Stimulated activated CD4-positive, alpha-beta T cell treated with anti-CD3 and anti-CD28 coated beads, Interleukin-12 subunit alpha, Interleukin-12 subunit beta, amount 100 ng/mL, for 4 hours (primary cell): ENCODE results near the gene SLC24A4.

Experiments
- DNase-seq: peaks from one replicate; pipeline ENCODE4 v3.0.0-alpha.2; 2020

SLC24A4 gene

DNA sequence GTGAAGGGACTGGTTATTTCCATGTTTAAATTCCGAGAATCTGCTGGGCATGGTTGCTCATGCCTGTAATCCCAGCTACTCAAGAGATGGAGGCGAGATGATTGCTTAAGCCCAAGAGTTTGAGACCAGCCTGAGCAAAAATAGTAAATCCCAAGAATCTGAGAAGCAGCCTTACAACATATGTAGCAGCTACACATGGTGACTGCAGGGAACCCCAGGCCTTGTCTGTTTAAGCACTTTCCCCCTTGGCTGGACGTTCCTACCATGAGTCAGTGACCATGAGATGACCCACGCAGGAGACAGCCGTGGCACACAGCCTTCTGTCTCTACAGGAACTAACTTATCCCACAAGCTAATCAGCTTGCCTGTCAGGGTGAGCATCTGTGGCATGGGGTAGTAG, 5.5 kb upstream of the SLC24A4 start:
- no peak for DNase-seq

DNA sequence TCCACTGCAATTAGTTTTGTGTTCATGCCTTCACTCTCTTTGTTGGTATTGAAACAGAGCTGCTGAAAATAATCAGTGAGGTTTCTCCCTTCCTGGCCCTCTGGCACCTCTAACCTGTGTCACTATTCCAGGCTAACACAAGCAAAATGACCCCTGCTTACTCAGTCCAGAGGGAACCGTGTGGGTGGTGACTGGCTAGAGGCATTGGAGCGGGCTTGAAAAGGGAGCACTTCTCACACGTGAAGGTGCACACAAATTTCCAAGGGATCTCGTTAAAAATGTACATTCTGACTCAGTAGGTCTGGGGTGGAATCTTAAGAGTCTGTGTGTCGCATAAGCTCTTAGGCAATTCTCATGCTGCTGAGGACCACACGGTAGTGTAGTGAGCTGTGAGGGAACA, 1.3 kb upstream of the SLC24A4 start:
- DNase-seq, result no peak

DNA sequence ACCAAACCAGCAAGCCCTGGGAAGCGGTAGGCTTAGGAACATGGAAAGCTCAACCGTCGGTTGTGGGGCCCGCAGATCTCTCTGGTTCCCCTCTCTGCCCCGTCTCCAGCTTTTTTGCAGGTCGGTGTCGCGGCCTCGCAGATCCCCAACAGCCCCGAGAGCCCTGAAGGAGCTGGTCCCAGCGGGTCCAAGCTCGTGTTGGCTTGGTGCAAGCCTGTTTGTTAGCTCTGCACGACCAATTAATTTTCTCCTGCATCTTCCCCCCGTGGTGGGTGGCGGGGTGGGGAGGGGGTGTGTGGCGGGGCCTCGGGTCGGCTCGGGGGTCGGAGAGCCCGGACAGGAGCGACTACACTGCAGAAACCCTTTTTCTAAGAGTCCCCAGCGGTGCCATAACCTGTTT, 449 bp upstream of the SLC24A4 start:
- DNase-seq, result no peak

DNA sequence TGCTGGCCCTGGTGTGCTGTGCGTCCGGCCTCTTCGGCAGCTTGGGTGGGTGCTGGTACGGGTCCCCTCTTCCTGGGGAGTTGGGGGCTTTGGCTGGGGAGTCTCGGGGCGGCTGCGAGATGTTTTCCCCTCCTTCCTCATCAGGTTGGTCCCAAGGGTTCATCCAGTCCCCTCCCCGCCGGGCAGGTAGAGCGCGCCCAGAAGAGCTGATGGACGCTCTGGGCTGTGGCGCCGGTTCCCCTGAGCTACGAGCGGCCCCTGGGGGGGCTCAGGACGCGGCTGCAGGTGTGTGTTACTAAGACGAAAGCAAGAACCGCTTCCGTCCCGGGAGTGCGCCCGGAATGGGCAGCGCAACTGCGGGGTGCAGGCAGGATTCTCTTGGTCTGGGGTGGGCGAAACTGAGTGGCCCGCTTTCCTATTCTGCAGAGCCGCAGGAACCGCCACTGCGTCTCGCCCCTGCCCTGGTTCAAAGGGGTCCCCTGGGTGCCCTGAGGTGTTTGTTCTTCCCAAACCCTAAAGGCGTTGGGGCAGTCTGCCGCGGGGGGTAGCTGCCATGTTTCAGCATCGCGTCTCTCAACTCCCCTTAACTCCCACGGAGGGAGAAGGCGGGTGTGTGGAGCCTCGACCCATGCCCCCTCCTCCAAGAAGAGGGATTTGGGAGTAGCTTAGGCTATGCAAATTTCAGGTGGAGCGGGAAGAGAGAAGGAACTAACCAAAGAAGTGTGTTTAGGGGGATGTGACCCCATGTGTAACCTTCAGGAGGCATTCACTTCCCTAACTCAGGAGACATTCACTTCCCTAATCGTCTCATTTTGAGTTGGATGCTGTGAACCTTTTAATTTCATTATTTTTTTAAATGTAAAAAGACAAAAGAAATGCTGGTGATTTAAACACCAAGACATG, 1.2 kb downstream of the SLC24A4 start:
- no peak for DNase-seq

DNA sequence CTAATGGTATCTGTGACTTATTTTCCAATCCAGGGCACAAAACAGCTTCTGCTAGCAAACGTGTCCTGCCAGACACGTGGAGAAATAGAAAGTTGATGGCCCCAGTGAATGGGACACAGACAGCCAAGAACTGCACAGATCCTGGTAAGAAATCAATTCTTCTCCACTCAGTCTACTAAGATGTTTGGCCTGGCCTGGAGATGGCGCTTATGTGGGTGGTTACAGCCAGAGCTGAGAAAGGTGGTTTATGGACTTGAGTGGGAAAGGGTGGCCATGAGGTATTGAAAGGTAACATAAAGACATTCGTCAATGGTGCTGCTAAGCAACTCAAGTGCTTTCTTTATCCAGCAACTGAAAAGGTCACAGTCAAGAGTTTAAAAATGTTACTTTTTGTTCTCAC, 2.9 kb downstream of the SLC24A4 start:
- no peak for DNase-seq

DNA sequence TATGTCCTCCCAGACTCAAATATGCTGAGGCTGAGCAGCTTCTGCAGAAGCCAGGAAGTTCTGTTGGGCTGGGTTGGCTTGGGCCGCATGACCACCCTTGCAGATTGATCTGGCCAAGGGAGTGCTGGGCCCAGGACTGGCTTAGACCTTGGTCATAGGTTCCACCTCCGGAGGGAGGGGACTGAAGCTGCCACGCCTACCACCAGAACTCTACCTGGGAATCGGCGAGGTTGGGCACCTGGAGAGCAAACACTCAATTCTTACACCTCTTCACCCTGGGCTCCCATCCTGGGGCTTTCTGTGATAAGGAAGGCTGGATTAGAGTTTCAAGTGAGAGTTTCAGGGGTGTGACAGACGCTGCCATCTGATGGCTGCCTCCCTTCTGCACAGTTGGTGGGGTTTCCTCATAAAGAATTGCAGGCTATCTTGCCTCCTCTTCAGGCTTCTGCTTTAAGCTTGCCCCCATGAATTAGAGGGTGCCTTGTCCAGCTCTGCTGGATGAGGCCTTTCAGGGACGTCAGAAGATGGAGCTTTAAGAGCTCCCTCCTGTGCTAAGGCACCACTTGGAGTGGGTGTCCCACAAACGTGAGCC, 5.8 kb downstream of the SLC24A4 start:
- no peak for DNase-seq

DNA sequence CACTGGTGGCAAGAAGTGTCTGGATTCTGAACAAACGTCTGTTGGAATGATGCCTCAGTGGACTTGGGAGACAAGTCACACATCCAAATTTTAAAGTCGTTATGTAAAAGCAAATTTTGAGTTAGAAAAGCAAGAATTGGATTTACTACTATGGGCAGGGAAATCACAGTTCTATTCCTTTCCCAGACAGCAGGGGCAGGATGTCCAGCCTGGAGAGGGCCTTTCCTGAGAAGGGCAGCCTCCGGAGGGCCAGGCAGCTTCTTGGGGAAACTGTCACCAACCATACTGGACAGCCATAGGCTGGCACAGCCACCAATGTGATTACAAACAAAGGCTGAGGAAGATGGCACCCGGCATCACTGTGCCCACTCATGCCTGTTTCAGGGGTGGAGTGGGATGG, 11.1 kb downstream of the SLC24A4 start:
- DNase-seq, result no peak

DNA sequence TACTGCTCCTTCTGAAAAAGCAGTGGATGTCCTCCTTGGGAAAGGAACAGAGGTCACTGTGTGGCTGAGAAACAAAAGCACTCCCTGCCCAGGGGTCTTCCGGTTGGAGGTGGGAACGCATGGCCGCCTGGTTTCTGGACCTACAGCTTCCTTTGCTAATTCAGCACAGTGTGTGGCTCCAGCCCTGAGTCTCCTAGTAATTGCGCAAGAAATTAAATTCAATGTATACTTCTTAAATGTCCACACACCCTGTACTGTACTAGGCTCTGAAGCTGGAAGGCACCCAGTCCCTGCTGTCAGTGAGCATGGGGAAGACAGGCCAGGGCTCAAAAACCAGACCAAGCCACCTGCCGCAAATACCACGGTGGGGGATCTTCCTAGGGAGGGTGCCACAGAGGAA, 13.4 kb downstream of the SLC24A4 start:
- no peak for DNase-seq

DNA sequence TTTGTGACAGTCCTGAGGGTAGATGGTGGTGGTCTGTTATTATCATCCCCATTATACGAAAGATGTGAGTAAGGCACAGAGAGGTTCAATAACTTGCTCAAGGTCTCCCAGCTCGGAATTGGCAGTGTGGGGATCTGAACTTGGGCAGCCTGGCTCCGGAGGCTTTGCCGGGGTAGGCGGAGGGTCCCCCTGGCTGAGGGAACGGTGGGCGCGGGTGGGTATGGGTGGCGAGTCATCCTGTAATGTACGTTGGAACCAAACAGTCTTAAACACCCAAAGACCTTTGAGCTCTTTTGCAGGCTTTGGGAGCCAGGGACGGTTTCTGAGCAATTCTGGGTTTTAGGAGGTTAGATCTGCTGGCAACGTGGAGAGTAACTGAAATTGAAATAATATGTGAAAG, 16.5 kb downstream of the SLC24A4 start:
- no peak for DNase-seq

DNA sequence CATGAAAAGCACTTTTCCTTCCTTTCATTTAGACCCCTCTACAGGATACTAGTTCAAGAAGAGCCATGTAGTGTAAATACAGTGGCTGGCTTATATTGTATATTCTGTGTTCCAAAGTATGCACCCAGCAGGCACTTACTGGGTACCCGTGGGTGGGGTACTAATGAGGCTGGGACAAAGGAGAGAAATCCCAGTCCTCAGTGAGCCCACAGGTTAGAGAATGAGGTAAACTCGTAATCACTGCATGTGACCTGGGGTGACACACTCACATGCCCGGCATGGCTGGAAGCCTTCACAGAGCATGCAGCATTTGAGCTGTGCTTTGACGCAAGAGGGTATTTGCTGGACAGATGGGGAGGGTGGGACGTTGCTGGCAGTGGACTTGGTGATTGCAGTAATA, 17.1 kb downstream of the SLC24A4 start:
- DNase-seq, result no peak

DNA sequence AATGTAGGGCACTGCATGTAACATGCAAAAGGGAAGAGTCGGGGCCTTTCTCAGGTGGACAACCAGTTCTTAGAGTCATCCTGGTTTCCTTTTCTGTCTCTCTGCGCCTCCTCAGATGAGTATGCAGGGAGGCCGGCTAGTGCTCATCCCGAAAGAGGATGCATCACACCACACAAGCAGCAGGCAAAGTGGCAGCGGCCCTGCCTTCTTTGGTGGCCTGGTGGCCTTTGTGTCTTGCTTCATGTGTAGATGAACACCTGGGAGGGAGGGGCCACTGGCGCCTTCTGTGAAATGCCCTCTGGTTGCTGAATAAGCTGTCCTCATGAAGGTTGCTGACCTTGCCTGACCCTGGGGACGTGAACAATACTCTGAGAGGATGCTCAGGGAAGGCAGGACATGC, 18.0 kb downstream of the SLC24A4 start:
- DNase-seq, result no peak

DNA sequence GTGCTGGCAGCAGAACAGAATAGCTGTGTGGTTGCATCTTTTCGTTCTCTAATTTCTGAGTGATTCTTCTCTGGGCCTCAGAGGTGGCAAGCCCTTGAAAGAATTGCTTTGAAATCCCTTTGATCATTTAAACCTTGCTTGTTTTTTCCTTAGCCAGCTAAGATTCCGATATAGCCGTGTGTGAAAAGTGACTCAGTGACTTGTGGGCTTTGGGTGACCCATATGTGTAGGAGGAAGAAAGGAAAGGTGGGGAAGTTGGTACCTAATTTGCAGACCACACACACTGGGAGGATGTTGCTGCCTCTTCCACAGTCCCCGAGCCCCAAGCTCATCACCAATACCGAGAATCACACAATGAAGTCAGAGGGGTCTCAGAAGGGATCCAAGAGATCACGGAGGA, 18.8 kb downstream of the SLC24A4 start:
- peak; percentile 15 for DNase-seq

DNA sequence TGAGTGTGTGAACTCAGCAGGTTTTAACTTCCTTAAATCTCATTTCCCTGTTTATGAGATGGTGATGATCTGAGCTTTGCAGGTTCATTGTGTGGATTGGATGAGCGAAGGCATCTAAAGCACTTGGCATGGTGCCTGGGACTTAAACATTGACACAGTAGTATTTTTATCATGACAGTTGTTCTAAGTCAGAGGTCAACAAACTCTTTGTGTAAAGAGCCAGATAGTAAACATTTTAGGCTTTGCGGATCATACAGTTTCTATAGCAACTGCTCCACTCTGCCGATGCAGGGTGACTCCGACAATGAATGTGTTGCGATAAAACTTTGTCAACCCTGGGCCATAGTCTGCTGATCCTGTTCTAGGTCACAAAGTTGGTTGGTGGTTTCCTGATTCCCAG, 25.2 kb downstream of the SLC24A4 start:
- DNase-seq, result no peak

DNA sequence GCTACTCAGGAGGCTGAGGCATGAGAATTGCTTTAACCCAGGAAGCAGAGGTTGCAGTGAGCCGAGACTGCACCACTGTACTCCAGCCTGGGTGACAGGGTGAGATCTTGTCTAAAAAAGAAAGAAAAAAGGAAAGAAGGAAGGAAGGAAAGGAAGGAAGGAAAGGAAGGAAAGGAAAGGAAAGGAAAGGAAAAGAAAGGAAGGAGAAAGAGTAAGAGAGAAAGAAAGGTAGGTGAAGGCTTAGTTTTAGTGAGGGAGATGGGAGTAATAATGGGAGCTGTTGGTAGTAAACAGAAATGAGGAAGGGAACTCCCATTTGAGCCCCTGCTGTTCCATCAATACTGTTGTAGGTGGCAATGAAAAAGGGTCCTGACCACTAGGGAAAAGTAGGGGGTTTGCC, 28.8 kb downstream of the SLC24A4 start:
- DNase-seq, result no peak

DNA sequence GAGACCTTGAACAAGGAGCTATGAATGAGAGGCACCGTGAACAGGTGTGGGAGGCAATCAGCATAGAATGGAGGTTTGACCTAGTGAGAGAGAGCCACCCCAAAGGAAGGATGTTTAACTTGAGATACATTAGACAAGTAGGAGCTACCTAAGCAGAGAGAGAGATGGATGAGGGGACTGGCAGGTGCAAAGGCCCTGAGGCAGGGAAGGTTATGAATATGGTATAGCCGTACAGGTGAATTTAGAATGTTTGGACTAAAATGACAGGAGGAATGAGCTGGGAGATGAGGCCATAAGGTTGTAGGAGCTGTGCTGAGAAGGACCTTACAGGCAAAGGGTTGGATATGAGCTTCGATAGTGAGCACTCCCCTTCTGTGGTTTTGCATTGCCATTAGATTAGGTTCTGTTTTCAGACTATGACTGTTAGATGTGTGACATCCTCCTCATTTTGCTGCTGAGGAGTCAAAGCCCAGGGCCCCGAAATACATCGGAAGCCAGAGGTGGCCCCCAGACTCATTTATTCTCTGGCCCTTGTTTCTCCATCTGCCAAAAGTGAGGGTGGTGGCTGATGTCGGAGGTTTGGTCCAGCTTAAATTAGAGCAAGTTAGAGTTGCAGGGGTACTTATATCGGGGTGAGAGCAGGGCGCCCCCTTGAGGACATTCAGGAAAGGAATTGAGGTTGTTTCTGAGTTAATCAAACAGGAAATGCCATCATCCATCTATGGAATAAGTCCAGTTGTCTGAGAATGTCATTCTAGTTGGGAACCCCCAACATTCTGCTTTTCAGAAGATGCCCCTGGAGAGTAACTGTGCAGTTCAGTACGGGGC, 29.4 kb downstream of the SLC24A4 start:
- no peak for DNase-seq

DNA sequence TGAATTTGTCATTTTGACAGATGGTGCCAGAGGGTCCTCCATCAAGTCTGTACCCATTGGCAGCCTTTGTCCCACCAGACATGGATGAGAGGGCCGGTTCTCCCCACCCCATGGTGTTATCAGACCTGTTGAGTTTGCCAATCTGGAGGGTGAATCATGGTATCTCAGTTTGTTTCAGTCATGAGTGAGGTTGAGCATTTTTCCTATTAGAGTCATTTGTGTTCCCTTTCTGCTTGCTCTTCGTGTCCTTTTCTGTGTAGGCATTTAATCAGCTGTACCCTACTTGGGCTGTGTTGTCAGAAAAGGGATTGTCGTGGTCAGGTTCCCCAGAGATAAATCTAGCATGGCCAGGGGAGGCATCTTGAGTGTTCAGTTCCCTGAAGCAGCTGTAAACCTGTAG, 30.5 kb downstream of the SLC24A4 start:
- DNase-seq, result no peak

DNA sequence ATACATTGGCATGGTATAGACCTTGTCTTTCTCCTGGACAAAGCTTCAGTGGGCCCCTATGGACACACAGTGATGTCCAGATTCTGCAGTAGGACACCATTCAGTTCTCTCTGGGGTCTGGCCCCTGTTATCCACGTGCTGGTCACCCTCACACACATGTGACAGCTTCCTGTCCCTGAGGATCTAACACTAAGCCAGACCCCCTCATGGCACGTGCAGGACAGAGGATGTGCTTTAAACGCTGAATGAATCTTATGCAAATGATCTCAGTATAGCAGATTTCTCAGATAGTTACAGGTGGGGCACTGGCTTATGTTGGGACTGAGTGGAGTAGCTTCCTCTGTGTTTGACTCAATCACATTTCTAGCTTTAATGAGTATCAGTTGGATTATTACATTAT, 33.7 kb downstream of the SLC24A4 start:
- no peak for DNase-seq

DNA sequence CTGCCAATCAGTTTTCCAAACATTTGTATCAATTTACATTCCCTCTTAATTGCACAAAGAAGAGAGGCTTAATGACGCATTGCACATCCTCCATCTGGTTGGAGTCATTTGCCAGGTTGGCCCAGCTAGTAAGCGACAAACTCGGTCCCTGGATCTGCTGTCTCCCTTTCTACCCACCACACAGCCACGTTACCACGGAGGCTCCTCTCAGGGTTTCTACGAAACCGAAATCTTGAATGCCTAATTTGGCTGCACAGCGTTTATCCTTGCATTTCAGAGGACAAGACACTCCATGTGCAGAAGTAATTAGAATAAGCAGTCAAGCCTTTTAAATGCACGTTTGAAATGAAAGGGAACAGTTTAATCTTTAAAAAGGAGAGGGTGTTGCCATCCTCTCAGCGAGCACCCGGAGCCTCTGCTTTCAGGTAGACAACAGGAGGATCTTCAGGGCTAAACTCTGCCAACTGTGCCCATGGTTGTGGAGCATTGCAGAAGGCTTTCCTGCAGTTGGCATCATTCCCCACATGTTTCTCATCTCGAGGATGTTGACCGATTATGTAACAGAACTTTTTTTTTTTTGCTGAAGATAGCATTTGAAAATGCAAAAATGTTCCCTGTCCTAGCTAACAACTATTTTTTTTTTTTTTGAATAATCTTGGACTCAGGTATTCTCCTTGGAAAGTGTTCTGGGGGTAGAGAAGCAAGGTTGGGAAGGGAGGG, 37.8 kb downstream of the SLC24A4 start:
- no peak for DNase-seq

DNA sequence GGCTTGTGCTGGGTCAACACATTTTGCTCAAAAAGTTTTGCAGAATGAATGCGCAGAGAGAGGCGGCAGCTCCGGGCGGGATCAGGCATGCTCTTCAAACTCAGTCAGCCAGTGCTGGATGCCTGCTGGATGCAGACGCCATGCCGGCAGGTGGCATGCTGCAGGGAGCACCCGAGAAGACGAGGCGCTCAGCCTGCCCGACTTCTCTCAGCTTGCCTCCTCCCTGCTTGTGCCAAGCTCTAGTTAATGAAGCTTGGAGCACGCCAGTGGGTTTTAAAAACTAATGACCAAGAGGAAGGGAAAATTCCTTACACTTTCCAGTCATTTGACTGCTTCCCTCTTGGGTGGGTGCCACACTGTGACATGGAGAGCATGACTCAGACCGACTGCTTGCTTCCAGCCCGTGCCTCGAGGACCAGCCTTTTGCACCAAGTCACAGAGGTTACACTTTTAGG, 39.8 kb downstream of the SLC24A4 start:
- DNase-seq, result no peak

DNA sequence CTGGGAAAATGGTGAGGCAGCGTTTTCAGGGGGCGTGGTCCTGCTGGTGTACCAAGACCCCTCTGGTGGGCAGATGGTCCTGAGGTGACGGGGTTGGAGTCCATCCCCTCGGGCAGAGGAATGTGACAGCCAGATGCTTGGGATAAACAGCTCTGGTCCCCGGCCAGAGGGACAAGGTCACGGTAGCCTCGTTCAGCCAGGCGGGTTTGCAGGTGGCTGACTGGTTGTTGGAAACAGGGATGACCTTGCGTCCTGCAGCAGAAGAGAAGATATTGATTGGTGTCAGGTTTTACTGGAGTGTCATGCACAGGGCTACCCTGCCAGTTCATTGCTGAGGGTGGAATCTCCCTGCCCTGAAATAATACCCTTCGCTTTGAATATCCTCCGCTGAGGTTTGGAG, 43.3 kb downstream of the SLC24A4 start:
- no peak for DNase-seq

DNA sequence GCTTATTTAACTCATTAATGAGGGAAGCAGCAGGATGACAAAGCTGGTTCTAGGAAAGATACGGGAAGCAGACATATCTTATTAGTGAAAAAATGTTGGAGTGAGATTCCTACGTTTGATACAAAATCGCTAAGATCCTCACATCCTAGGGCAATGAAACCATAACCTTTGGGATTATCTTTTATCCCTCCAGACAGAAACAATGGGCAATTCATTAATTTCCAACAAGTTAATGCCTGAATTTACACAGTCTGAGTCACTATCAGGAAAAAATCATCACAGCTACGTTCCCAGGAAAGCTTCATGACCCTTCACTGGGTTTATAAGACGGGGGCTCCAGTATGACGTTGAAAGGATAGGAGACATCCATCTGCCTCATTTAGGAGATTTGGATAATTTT, 45.0 kb downstream of the SLC24A4 start:
- DNase-seq, result no peak

DNA sequence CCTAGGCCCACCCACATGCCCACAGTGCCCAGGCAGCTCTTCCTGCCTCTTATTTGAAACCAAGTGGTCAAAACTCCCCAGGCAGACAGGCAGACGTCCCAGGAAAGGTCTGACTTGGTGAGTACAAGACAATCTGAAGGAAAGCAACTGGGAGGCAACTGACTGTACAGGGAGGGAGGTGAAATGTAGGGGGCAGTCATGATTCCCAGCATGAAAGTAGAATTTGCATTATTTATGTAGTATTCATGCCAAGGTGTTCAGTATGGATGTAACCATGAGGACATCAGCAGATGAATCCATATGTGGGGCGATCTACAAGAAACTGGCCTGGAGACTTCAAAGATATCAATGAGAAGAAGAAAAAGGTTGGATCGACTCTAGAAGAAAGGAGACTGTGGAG, 46.1 kb downstream of the SLC24A4 start:
- DNase-seq, result no peak

DNA sequence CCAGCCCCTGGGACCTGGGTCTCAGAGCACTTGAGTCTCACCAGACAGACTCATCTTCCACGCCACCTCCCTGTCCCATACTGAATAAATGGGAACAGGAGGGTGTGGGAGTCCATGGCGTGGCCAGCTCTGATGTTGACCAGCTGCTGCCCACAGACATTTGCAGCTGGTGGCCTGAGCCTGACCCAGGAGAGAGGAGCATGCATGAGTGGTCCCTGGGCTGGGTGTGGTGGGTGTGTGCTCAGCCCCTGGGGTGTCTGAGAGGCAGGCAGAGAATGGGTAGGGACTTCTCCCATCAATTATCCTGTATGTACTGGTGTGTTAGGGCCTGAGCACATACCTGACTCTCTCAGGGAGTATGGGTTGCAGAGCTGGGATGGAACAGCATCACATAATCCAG, 49.3 kb downstream of the SLC24A4 start:
- DNase-seq, result no peak
